Neuron (in vitro differentiated cells): ENCODE data around the gene PLA2G4D.

ENCODE experiments used
- H2AFZ ChIP-seq: one replicate; pipeline ENCODE4 v1.6.1; 2013; ENCODE audit warnings: low read depth, mild to moderate bottlenecking, inconsistent platforms, low read length, moderate library complexity
- H3K27me3 ChIP-seq: one replicate; pipeline ENCODE4 v1.6.1; 2013; ENCODE audit warnings: low read length; ENCODE audit not compliant: insufficient read depth
- H3K36me3 ChIP-seq: one replicate; pipeline ENCODE4 v1.6.1; 2013; ENCODE audit warnings: low read length; ENCODE audit not compliant: insufficient read depth
- H3K4me1 ChIP-seq: one replicate; pipeline ENCODE4 v1.6.1; 2013; ENCODE audit warnings: low read length; ENCODE audit not compliant: insufficient read depth
- H3K4me3 ChIP-seq: 2 replicates; pipeline ENCODE4 v1.5.1; 2013; ENCODE audit warnings: mild to moderate bottlenecking, low read length, moderate library complexity
- H3K9me3 ChIP-seq: one replicate; pipeline ENCODE4 v1.6.1; 2013; ENCODE audit warnings: low read length

Gene PLA2G4D

GRCh38 chr15:42118650-42119445 is 24.5 kb upstream of the PLA2G4D start:
- H3K9me3 ChIP-seq = no peaks in the 10 kb centered on the region
- H3K36me3 ChIP-seq = no peaks in the 10 kb centered on the region
- peak overlapping the region; percentile 18 for H3K4me3 ChIP-seq

DNA sequence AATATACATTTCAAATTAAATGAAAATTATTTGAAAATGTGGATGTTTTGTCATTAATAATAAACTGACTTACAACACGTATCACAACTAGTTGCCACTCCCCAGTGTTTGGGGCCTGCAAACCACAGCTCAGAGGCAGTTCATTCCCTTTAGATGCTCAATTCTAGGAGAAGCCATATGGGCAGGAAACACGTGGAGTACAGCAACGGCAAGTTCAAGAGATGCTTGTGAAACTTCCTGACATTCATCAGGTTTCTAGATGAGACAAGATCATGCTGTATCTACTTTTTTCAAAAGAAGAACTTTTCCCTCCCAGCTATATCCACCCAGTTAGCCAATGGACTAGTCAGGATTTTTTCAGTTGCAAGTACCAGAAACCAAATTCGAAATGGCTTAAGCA is 17.6 kb upstream of the PLA2G4D start:
- Histone ChIP-seq H3K36me3 (no peaks in the 10 kb centered on the region), H3K4me1 (no peaks in the 10 kb centered on the region), H3K9me3 (peaks cover 3% of the 10 kb centered on the region), H2AFZ (no peak overlapping the region), H3K4me3 (no peak overlapping the region), H3K27me3 (no peaks in the 10 kb centered on the region)

More at GRCh38 chr15:42118650-42119445, 24.5 kb upstream of the PLA2G4D start:
- Histone ChIP-seq H2AFZ (peak overlapping the region; percentile 28), H3K4me1 (peaks cover 12% of the 10 kb centered on the region), H3K27me3 (no peaks in the 10 kb centered on the region)

- Histone ChIP-seq H3K4me3 (no peak overlapping the region), H3K4me1 (no peaks in the 10 kb centered on the region), H3K27me3 (no peaks in the 10 kb centered on the region), H3K9me3 (peaks cover 3% of the 10 kb centered on the region), H2AFZ (no peak overlapping the region), H3K36me3 (no peaks in the 10 kb centered on the region)
These were observed 16.0 kb upstream of the PLA2G4D start for GRCh38 chr15:42110367-42110766.

GRCh38 chr15:42108806-42109205 is 14.4 kb upstream of the PLA2G4D start:
- H3K27me3 ChIP-seq = no peaks in the 10 kb centered on the region
- H3K36me3 ChIP-seq = no peaks in the 10 kb centered on the region
- peaks cover 3% of the 10 kb centered on the region for H3K9me3 ChIP-seq
- no peaks in the 10 kb centered on the region for H3K4me1 ChIP-seq
- no peak overlapping the region for H3K4me3 ChIP-seq
- no peak overlapping the region for H2AFZ ChIP-seq

DNA sequence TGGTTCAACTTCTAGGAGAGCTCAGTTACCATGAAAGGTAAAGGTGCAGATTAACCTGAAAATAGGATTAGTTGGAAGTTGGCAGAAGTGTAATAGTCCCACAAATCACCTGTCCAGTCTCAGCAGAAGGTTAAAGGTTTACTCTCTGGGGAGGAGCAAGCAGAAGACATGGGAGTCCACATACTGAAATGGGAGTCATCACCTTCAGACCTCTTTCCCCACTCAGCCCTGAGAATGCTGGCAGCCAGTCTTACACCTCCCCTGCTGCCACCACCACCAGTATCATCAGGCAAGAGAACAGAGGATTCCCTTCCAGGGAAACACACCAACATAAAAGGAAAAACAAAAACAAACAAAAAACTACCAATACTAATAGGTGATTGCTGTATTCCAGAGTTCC is 13.8 kb upstream of the PLA2G4D start:
- Histone ChIP-seq H3K9me3 (peaks cover 3% of the 10 kb centered on the region), H3K27me3 (no peaks in the 10 kb centered on the region), H3K4me1 (no peaks in the 10 kb centered on the region), H3K4me3 (no peak overlapping the region), H3K36me3 (no peaks in the 10 kb centered on the region), H2AFZ (no peak overlapping the region)

DNA sequence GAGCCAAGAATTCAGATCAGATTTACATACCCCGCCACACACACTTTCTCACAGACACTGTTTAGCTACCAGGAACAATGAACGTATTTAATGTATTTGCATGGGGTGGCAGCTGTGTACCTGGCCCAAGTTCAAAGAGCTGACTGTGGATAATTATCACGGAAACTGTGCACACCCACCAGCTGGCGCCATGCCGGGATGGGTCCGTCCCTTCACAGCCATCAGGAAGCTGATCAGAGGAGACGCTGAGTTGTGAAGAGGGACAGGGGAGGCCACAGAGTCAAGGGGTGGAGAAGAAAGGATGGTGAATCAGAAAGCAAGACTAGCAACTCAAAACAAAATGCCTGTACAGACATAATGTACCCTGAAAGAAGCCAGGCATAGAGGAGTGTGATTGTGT is 13.1 kb upstream of the PLA2G4D start:
- no peaks in the 10 kb centered on the region for H3K4me1 ChIP-seq
- peaks cover 3% of the 10 kb centered on the region for H3K9me3 ChIP-seq
- H3K27me3 ChIP-seq = peaks cover 3% of the 10 kb centered on the region
- H3K36me3 ChIP-seq = no peaks in the 10 kb centered on the region
- no peak overlapping the region for H2AFZ ChIP-seq
- no peak overlapping the region for H3K4me3 ChIP-seq

DNA sequence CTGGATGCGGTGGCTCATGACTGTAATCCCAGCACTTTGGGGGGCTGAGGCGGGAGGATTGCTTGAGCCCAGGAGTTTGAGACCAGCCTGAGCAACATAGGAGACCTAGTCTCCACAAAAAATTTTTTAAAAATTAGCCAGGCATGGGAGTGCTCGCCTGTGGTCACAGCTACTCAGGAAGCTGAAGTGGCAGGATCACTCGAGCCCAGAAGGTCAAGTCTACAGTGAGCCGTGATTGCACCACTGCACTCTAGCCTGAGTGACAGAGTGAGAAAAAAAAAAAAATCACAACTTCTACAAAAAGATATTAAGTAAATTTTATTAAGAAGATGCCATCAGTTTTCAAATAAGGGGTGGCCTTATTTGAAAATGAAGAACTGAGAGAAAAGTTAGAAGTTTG is 11.9 kb upstream of the PLA2G4D start:
- no peaks in the 10 kb centered on the region for H3K36me3 ChIP-seq
- H2AFZ ChIP-seq = no peak overlapping the region
- peaks cover 3% of the 10 kb centered on the region for H3K9me3 ChIP-seq
- H3K27me3 ChIP-seq = peaks cover 3% of the 10 kb centered on the region
- H3K4me3 ChIP-seq = no peak overlapping the region
- no peaks in the 10 kb centered on the region for H3K4me1 ChIP-seq

- Histone ChIP-seq H3K4me3 (no peak overlapping the region), H3K27me3 (peaks cover 3% of the 10 kb centered on the region), H3K4me1 (no peaks in the 10 kb centered on the region), H3K36me3 (no peaks in the 10 kb centered on the region), H2AFZ (no peak overlapping the region), H3K9me3 (peaks cover 3% of the 10 kb centered on the region)
These were observed 9.9 kb upstream of the PLA2G4D start for GRCh38 chr15:42104095-42104891.

GRCh38 chr15:42102646-42103235 is 8.4 kb upstream of the PLA2G4D start:
- H3K27me3 ChIP-seq = peaks cover 3% of the 10 kb centered on the region
- H3K4me3 ChIP-seq = no peak overlapping the region
- no peaks in the 10 kb centered on the region for H3K36me3 ChIP-seq
- no peaks in the 10 kb centered on the region for H3K9me3 ChIP-seq
- H3K4me1 ChIP-seq = no peaks in the 10 kb centered on the region
- H2AFZ ChIP-seq = no peak overlapping the region

DNA sequence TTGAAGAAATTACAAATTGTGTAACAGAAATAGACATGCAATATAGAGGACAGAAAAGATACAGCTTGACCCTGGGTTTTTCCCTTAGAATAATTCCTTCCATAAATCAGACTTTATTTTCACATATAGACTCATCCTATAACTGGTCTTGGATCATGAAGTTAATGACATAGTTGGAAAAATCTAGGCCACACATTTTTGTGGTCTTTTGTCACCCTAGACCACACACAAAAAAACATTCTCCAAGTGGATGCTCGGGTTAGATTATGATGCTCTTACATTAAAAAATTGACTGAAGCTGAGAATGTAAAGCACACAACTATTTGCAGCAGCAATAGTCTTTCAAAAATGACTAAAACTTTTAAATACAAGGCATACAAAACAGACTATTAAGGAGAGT is 7.5 kb upstream of the PLA2G4D start:
- H3K4me3 ChIP-seq = no peak overlapping the region
- H2AFZ ChIP-seq = no peak overlapping the region
- peaks cover 3% of the 10 kb centered on the region for H3K27me3 ChIP-seq
- H3K9me3 ChIP-seq = no peaks in the 10 kb centered on the region
- no peaks in the 10 kb centered on the region for H3K4me1 ChIP-seq
- no peaks in the 10 kb centered on the region for H3K36me3 ChIP-seq

- no peaks in the 10 kb centered on the region for H3K9me3 ChIP-seq
- H2AFZ ChIP-seq = no peak overlapping the region
- H3K4me3 ChIP-seq = no peak overlapping the region
- H3K4me1 ChIP-seq = no peaks in the 10 kb centered on the region
- H3K36me3 ChIP-seq = no peaks in the 10 kb centered on the region
- H3K27me3 ChIP-seq = peaks cover 3% of the 10 kb centered on the region
These were observed 5.8 kb upstream of the PLA2G4D start for GRCh38 chr15:42100021-42100800.

DNA sequence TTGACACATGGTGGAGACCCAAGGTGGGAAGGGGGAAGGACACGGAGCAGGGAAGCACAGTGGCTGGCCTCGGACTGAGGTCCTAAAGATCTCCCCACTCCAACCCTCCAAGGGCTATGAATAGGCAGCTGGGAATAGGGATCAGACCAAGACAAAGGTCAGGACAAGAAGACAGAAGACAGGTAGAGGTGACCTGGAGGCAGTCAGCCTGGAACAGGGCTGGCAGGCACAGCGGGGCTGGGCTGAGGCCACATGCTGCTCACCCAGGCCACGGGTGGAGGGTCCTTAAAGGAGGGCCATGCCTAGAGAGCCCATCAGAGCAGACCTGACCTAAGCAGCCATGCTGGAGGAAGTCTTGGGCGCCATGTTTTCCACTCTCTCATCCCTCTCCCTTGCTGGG is 2.7 kb upstream of the PLA2G4D start:
- peaks cover 7% of the 10 kb centered on the region for H3K4me1 ChIP-seq
- H3K9me3 ChIP-seq = no peaks in the 10 kb centered on the region
- no peak overlapping the region for H2AFZ ChIP-seq
- H3K4me3 ChIP-seq = no peak overlapping the region
- H3K27me3 ChIP-seq = no peaks in the 10 kb centered on the region
- no peaks in the 10 kb centered on the region for H3K36me3 ChIP-seq
